WTC11 (cell line): ENCODE results near the gene FBXO30. TPM values are rescaled to one million over a fixed set of nuclear protein-coding genes. Genes with fewer than 3 reads are reported as not detected.

ENCODE experiments used
- ATAC-seq: fragments of 200-7000 bp; cut with Tn5 transposase; 2 replicates; pipeline ENCODE4 v1.10.0; 2021; ENCODE audit warnings: mild to moderate bottlenecking, moderate library complexity
- CTCF ChIA-PET: fragments of 300-600 bp; sonication (Branson Sonifier 250); formaldehyde crosslinking; loops from one replicate; lab custom pipeline; 2021; ENCODE audit warnings: antibody characterized with exemption; lab: Charles Lee
- POLR2A ChIA-PET: fragments of 350-600 bp; sonication (Branson Sonifier 250); formaldehyde crosslinking; loops from one replicate; lab custom pipeline; 2021; ENCODE audit warnings: antibody characterized with exemption; lab: Charles Lee
- DNase-seq: peaks from one replicate; pipeline ENCODE4 v3.0.0; 2021; ENCODE audit warnings: low spot score
- H3K27ac Mint-ChIP-seq: 2 replicates; pipeline ENCODE4 v1.8.0; 2021; ENCODE audit warnings: mixed read lengths
- H3K27me3 Mint-ChIP-seq: 2 replicates; pipeline ENCODE4 v1.8.0; 2021; ENCODE audit warnings: low read depth, mild to moderate bottlenecking, moderate library complexity, mixed read lengths
- H3K36me3 Mint-ChIP-seq: 2 replicates; pipeline ENCODE4 v1.8.0; 2021; ENCODE audit warnings: mixed read lengths
- H3K4me1 Mint-ChIP-seq: 2 replicates; pipeline ENCODE4 v1.8.0; 2022; ENCODE audit warnings: mixed read lengths
- H3K4me3 Mint-ChIP-seq: 2 replicates; pipeline ENCODE4 v1.8.0; 2021; ENCODE audit warnings: mild to moderate bottlenecking, moderate library complexity, mixed read lengths
- H3K9me3 Mint-ChIP-seq: 2 replicates; pipeline ENCODE4 v1.8.0; 2021; ENCODE audit warnings: mixed read lengths
- ARID4B ChIP-seq: sonication (generic); formaldehyde crosslinking; IDR thresholded peaks from 2 replicates; pipeline ENCODE4 v1.8.0; 2023; ENCODE audit warnings: missing genetic modification reagents, mild to moderate bottlenecking, borderline replicate concordance
- E2F5 ChIP-seq: sonication (generic); formaldehyde crosslinking; IDR thresholded peaks from 2 replicates; pipeline ENCODE4 v1.8.1; 2022; ENCODE audit warnings: mild to moderate bottlenecking, moderate library complexity, missing genetic modification reagents
- ELF4 ChIP-seq: sonication (generic); formaldehyde crosslinking; IDR thresholded peaks from 2 replicates; pipeline ENCODE4 v1.8.1; 2022; ENCODE audit warnings: low read depth, mild to moderate bottlenecking, moderate library complexity, missing genetic modification reagents
- ESRRA ChIP-seq: sonication (generic); formaldehyde crosslinking; IDR thresholded peaks from 2 replicates; pipeline ENCODE4 v1.8.1; 2022; ENCODE audit warnings: mild to moderate bottlenecking, missing genetic modification reagents, borderline replicate concordance
- ETV6 ChIP-seq: sonication (generic); formaldehyde crosslinking; IDR thresholded peaks from 2 replicates; pipeline ENCODE4 v1.8.1; 2022; ENCODE audit warnings: mild to moderate bottlenecking, missing genetic modification reagents
- FOXP1 ChIP-seq: sonication (generic); formaldehyde crosslinking; IDR thresholded peaks from 2 replicates; pipeline ENCODE4 v1.8.0; 2022; ENCODE audit warnings: missing genetic modification reagents, mild to moderate bottlenecking, moderate library complexity, borderline replicate concordance
- GRHL2 ChIP-seq: fragments of 250-450 bp; sonication (Bioruptor Pico); IDR thresholded peaks from 2 replicates; pipeline ENCODE4 v1.8.0; 2022; ENCODE audit warnings: mild to moderate bottlenecking, moderate library complexity; ENCODE audit not compliant: insufficient replicate concordance, severe bottlenecking
- HMGA2 ChIP-seq: fragments of 250-450 bp; sonication (Bioruptor Pico); IDR thresholded peaks from 2 replicates; pipeline ENCODE4 v1.4.0; 2021; ENCODE audit warnings: mild to moderate bottlenecking, moderate library complexity
- IRF1 ChIP-seq: sonication (generic); formaldehyde crosslinking; IDR thresholded peaks from 2 replicates; pipeline ENCODE4 v1.8.0; 2023; ENCODE audit warnings: missing genetic modification reagents
- JAZF1 ChIP-seq: fragments of 250-450 bp; sonication (Bioruptor Pico); IDR thresholded peaks from 2 replicates; pipeline ENCODE4 v1.9.0; 2021; ENCODE audit warnings: moderate library complexity, mild to moderate bottlenecking, inconsistent platforms
- KAT7 ChIP-seq: sonication (generic); formaldehyde crosslinking; IDR thresholded peaks from 2 replicates; pipeline ENCODE4 v1.8.1; 2023; ENCODE audit warnings: missing genetic modification reagents, mild to moderate bottlenecking, borderline replicate concordance
- MLX ChIP-seq: sonication (generic); formaldehyde crosslinking; IDR thresholded peaks from 2 replicates; pipeline ENCODE4 v1.8.1; 2023; ENCODE audit warnings: mild to moderate bottlenecking, missing genetic modification reagents, moderate library complexity
- NR1H2 ChIP-seq: sonication (generic); formaldehyde crosslinking; IDR thresholded peaks from 2 replicates; pipeline ENCODE4 v1.9.0; 2021; ENCODE audit warnings: mild to moderate bottlenecking, moderate library complexity, missing genetic modification reagents
- SMAD3 ChIP-seq: sonication (generic); formaldehyde crosslinking; IDR thresholded peaks from 2 replicates; pipeline ENCODE4 v1.8.0; 2022; ENCODE audit warnings: missing genetic modification reagents, mild to moderate bottlenecking, borderline replicate concordance
- TCF7 ChIP-seq: sonication (generic); formaldehyde crosslinking; IDR thresholded peaks from 2 replicates; pipeline ENCODE4 v1.8.0; 2022; ENCODE audit warnings: mild to moderate bottlenecking, low read depth, missing genetic modification reagents, moderate library complexity
- USF2 ChIP-seq: sonication (generic); formaldehyde crosslinking; IDR thresholded peaks from 2 replicates; pipeline ENCODE4 v1.8.1; 2023; ENCODE audit warnings: mild to moderate bottlenecking, missing genetic modification reagents, moderate library complexity
- ZMAT4 ChIP-seq: fragments of 250-450 bp; sonication (Bioruptor Pico); IDR thresholded peaks from 2 replicates; pipeline ENCODE4 v1.9.0; 2021; ENCODE audit warnings: mild to moderate bottlenecking
- ZNF138 ChIP-seq: sonication (generic); formaldehyde crosslinking; conservative IDR thresholded peaks from 2 replicates; pipeline ENCODE4 v1.8.1; 2022; ENCODE audit warnings: mild to moderate bottlenecking, moderate library complexity, missing genetic modification reagents
- ZNF232 ChIP-seq: sonication (generic); formaldehyde crosslinking; IDR thresholded peaks from 2 replicates; pipeline ENCODE4 v1.8.0; 2022; ENCODE audit warnings: mild to moderate bottlenecking, missing genetic modification reagents
- ZNF317 ChIP-seq: sonication (generic); formaldehyde crosslinking; IDR thresholded peaks from 2 replicates; pipeline ENCODE4 v1.8.1; 2023; ENCODE audit warnings: low read depth, mild to moderate bottlenecking, moderate library complexity, missing genetic modification reagents, borderline replicate concordance
- ZNF396 ChIP-seq: fragments of 250-450 bp; sonication (Bioruptor Pico); IDR thresholded peaks from 2 replicates; pipeline ENCODE4 v1.8.0; 2021; ENCODE audit warnings: mild to moderate bottlenecking, moderate library complexity, borderline replicate concordance
- ZNF425 ChIP-seq: fragments of 250-450 bp; sonication (Bioruptor Pico); conservative IDR thresholded peaks from 2 replicates; pipeline ENCODE4 v1.9.0; 2021; ENCODE audit warnings: mild to moderate bottlenecking
- ZSCAN18 ChIP-seq: fragments of 250-450 bp; sonication (Bioruptor Pico); IDR thresholded peaks from 2 replicates; pipeline ENCODE4 v2.1.2; 2022; ENCODE audit warnings: mild to moderate bottlenecking, moderate library complexity
- total RNA-seq: library from RNA; stranded (reverse); gene quantifications from 3 replicates; pipeline ENCODE4 v1.2.3, GENCODE V29; 2021

Gene FBXO30
- total RNA-seq, 1 experiment from 2014 or later = 11.8 TPM

- no peaks in the 10 kb centered on the region for H3K36me3 Mint-ChIP-seq
- H3K4me1 Mint-ChIP-seq = 0 out of 2 replicates have a peak, but pooled peaks cover 2% of the 10 kb centered on the region
- DNase-seq = no peak
- no peak overlapping the region for H3K4me3 Mint-ChIP-seq
- ChIA-PET CTCF (no interaction called here), POLR2A (no interaction called here)
- TF ChIP-seq USF2 = no peak
- TF ChIP-seq ZNF396 = no peak
- TF ChIP-seq JAZF1 (CRISPR knock-in tag) = no peak
- TF ChIP-seq MLX (CRISPR knock-in tag) = no peak
- TF ChIP-seq ESRRA (CRISPR knock-in tag) = no peak
- TF ChIP-seq IRF1 (CRISPR knock-in tag) = no peak
- TF ChIP-seq ZNF425 (CRISPR knock-in tag) = no peak
- TF ChIP-seq ETV6 (CRISPR knock-in tag) = no peak
- no peak for TF ChIP-seq GRHL2 (CRISPR knock-in tag)
- no peak for TF ChIP-seq ARID4B (CRISPR knock-in tag)
- TF ChIP-seq HMGA2 = no peak
- no peak for TF ChIP-seq FOXP1 (CRISPR knock-in tag)
- TF ChIP-seq E2F5 (CRISPR knock-in tag) = no peak
- no peaks in the 10 kb centered on the region for H3K27me3 Mint-ChIP-seq
- H3K9me3 Mint-ChIP-seq = no peaks in the 10 kb centered on the region
- no peak for ATAC-seq
- no peak overlapping the region for H3K27ac Mint-ChIP-seq
Measured at GRCh38 chr6:145829950-145830349, 15.4 kb upstream of the FBXO30 start.

GRCh38 chr6:145829102-145829501, 14.5 kb upstream of the FBXO30 start:
- peak; percentile 74 for ATAC-seq
- Mint-ChIP-seq H3K4me3 (no peak overlapping the region), H3K9me3 (no peaks in the 10 kb centered on the region), H3K36me3 (no peaks in the 10 kb centered on the region), H3K27me3 (no peaks in the 10 kb centered on the region), H3K4me1 (0 out of 2 replicates have a peak, but pooled peaks cover 2% of the 10 kb centered on the region), H3K27ac (no peak overlapping the region)
- DNase-seq = peak; percentile 28
- POLR2A ChIA-PET = no interaction called here
- CTCF ChIA-PET = no interaction called here
- TF ChIP-seq NR1H2 (no peak), SMAD3 (no peak), ZSCAN18 (no peak), TCF7 (CRISPR knock-in tag) (no peak), ELF4 (CRISPR knock-in tag) (no peak), KAT7 (no peak), ZNF138 (no peak), ZNF232 (CRISPR knock-in tag) (no peak), ZMAT4 (no peak), ZNF317 (CRISPR knock-in tag) (no peak)
